Stimulated activated CD4-positive, alpha-beta T cell treated with anti-CD3 and anti-CD28 coated beads, Interleukin-15, amount 100 ng/mL, for 48 hours (primary cell): ENCODE results near the gene ARHGAP22.

Source experiments
- DNase-seq, 2 donors: peaks; one replicate each; pipeline ENCODE4 v3.0.0-alpha.2; 2020; ENCODE audit warnings: low read depth in 2 of 2

Gene ARHGAP22

DNA sequence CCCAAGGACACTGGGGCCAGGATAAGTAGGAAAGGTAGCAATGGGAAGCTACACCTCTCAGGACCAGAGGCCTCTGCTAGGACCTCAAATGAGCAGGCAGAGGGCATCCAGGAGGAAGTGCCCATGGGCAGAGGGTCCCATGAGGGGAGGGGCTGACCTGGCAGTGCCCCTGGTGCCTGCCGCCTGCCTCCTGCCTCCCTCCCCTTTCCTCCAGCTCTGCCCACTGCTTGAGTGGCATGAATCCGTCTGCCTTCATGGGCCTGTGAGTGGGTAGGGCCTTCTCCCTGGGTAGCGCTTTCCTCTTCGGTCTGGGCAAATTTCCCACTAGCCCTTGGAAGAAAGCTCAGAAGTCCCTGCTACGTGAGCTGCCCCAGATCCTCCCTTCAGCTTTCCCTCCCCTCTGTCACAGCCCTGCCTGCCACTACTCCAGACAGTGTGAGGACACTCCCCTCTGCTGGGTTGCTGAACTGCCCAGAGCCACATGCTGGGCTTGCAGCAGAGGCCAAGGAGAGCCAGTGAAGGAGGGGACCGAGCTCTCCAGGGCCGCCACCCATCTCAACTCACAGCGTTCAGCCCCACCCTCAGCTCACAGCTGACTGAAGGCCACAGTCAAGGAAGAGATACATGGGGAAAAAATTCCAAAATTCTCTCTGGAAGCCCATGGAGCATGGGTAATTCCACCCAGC, 141.4 kb downstream of the ARHGAP22 start:
- no peak for DNase-seq

DNA sequence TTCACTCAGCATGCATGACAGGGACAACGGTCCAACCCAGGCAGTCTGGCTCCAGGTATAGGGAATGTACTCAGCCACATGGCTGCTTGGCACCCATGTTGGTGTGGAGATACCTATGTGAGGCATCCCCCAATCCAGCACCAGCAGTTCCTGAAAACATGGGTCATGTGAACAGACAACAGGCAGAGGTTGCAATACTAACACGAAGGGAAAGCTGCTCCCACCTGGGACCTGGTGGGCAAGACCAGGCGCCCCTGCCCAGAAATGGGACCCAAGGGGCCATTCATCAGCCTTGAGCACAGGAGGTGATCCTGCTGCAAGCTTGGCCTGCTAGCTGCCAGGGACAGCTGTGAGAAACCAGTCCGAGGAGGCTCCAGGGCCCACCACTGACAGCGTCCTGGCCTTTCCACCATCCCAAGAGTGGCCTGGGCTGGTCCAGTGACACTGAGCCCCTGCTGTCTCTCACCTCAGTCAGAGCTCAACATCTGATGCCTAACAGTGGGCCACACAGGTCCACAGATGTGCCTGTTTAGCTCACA, 142.3 kb downstream of the ARHGAP22 start:
- no peak for DNase-seq

DNA sequence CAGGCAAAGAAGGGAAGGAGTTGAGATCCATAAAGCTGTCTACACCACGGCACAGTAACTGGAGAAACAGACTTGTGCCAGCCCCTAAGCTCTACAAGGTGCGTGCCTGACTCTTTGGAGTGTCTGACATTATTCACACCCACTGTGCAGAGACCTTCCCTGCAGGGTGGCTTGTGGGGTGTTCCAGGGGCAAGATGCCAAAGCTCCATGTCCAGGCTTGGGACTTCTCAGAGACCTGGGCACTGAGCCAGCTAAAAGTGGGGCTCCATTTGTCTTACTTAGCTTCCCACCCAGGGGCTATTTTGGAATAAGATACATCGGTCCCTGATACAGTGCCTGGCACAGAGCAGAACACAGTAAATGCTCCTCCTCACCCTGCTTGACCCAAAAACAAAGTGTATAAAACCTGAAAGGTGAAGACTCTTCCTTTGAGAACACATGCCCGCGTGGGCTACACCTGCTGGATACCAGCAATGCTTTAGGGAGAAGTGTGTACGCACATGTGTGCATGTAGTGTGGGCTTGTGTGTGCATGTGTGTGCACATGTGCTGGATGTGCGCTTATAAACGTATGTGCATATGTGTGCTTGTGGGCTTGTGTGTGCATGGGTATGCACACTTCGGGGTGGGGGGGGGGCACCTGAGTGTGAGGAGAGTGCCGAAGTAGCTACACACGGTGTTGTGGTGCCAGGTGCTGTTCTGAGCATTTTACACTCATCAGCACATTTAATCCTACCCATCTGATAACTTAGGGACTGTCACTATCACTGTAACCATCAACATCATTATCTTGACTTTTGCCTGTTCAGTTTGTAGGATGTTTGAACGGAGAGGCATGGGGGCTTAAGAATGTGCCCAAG, 143.0 kb downstream of the ARHGAP22 start:
- no peak for DNase-seq

DNA sequence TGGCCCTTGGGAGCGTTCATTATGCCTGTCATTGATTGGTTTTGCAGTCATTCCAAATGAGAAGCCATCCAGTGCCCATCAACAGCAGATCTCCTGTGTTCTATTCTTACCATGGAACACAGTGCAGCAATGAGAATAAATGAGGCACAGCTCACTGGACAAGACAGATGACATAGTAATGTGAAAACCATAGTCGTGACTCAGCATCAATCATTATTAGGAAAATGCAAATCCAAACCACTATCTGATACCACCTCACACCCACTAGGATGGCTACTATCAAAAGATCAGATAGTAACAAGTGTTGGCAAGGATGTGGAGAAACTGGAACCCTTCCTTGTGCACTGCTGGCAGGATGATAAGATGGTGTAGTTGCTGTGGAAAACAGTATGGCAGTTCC, 144.7 kb downstream of the ARHGAP22 start:
- DNase-seq: no peak

DNA sequence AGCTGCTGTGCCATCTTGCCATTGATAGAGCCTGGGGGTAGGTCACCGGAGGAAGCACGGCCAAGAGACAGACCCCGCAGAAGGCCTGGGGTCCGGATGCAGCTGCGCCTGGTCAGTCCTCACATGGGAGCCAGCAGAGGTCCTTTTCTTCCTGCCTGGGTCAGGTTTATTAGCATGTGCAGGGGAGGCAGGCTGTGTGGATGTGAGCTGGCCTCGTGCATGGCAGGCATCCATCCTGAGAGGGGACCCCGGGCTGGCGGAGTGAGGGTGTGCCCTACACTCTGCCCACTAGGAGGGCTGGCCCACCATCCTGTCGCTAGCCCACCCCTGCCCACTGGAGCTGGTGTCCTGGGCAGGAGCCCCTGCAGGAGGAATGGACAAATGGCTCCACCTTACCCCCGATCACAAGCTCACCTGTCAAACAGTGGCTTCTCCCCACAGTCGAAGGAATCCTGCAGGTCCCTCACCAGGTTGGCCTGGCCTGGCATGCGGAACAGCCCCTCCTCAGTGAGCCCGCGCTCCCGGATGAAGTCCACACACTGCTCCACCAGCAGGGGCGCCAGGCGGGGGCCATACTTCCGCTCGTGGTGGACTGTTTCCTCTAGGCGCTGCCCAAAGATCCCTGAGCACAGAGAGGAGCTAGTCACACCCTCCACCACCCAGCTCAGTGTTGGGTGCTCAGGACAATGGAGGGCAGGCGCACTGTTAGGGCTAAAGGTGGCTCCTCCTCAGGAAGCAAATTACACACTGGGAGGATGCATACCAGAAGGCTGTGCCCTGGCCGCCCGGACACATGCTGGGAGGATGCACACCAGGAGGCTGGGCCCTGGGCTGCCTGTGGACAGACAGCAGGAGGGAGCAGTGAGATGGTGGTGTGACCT, 145.4 kb downstream of the ARHGAP22 start:
- DNase-seq: no peak

DNA sequence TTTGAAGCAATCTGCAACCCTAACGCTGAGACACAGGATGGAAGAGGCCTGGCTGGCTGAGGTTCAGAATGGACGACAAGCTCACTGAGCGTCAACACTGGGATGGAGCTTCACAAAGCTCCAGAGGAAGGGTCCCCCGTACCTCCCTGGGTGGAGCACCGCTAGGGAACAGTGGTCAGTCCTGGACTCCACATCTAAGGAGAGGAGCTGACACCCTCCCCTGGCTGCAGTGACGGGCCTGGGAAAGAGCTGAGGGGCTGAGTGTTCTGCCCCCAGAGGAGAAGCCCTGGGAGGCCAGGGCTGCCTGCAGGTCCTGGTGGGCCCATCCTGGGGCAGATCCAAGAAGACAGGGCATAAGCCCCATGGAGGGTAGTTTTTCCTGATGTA, 146.2 kb downstream of the ARHGAP22 start:
- no peak for DNase-seq

DNA sequence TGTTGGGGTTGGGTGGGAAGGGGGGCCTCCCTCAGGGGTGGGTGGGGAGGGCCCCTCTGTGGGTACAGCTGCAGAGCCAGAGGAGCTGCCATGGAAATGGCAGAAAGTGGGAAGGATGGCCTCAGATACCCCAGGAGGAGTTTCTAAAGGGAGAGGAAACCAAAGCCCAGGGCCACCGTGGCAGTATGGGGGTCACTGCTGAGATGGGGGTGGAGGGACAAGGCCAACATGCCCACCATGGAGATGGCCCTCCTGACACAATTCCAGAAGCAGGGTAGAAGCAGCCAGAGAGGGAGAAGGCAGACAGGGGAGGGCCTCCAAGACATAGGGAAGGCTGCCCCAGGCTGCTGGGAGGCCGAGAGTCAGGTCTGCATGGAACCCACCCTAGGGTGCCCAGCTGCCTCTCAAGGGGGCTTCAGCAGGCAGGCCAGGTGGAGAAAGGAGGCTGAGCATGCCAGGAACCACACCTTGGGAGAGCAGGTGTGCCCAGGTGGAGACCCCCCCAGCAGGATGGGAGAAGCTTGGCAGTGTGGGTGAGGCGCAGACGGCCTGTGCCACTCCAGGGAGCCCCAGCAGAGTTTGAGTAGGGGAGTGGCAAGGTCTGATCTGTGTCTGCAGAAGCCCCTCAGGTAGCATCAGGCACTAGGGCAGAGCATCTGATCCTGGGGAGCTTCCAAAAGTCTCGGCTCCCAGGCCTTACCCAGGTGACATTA, 146.8 kb downstream of the ARHGAP22 start:
- no peak for DNase-seq

DNA sequence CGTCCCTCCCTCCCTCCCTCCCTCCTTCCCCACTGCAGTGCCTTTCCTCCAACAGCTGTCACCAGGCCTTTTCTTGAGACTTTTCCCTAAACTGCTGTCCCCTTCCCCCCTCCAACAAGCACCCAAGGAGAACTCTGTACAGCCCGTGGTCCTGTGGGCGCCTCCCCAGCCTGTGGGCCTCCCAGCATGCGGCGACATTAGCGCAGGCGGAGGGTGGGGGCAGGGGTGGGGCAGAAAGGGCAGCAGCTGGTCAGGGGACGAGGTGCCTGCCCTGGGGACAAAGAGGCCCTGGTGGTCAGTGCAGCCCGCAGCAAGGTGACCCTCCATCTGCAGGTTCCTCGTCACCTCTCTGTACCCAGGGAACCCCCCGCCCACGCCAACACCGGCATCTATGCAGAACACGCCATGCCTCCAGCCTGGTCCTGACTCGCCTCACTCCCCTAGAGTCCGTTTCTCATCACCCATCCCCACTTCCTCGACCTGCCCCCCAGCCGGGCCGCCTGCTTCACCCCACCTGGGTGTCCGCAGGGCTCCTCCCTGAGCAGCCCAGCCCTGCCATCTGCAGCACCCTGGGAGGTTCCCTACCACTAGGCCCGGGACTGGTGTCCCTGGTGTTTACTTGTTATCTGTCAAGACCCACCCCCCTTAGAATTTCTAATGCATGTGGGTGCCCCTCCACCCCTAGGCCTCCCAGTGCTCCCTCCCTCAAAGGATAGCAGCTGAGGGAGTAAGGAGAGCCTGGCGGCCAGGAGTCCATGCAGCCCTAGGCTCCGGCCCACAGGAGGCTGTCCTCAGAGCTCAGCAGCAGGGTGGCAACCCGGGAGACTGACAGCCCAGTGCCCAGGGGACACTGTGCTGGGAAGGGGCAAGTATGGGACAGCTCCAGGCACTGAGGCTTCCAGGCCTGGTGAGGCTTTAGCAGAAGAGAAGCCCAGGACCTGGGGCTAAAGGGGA, 147.8 kb downstream of the ARHGAP22 start:
- DNase-seq: no peak

DNA sequence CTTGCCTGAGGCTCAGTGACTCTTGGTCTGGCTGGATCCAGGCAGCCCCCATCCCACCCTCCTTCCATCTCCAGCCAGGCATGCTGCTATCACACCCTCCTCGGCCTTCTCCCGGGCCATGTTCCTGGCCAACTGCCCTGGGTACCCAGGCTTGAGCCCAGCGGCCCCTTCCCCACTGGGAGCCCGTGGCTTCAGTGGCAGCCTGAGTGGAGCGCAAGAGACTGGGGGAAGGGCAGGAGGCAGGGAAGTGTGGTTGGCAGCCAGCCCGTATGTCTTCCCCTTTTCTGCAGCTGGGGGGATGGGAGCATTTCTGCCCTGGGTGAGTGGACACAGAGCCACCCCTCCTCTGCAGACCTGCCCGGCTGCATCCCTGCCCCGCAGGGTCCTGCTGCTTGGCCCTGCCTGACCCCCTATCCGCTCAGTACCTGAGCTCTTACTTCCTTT, 148.5 kb downstream of the ARHGAP22 start:
- no peak for DNase-seq

DNA sequence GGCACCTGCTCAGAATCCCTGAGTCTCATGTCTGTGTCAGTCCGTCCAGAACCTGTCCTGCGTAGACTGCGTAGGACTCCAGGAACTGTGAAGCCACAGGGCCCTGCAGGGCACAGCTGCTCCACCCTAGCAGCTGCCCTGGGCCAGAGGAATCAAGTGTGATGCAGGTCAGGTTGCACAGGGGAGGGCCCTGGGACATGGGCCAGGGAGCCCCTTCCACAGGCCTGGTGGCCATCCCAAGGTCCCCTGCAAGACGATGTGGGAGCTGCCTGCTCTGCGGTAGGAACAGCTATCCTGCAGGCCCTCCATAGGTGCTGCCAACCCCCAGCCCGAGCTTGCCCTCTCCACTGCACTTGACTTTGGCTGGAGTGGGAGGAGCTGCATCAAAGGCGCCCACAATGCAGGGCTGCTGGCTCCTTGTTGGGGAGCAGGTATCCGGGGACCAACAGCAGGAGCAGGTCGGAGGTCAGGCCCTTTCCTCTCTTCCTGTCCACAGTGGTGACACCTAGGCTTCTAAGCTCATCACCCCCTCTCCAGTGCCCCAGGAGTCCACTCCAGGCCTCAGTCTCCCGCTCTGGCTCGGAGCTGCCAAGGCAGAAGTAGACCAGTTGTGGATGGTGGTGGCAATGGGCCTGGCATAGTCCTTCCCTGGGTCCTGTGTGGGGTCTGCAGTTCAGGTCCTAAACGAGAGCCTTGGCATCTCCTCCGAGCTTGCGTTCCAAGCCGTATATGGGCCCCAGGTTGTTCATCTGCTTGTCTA, 149.3 kb downstream of the ARHGAP22 start:
- DNase-seq: no peak

DNA sequence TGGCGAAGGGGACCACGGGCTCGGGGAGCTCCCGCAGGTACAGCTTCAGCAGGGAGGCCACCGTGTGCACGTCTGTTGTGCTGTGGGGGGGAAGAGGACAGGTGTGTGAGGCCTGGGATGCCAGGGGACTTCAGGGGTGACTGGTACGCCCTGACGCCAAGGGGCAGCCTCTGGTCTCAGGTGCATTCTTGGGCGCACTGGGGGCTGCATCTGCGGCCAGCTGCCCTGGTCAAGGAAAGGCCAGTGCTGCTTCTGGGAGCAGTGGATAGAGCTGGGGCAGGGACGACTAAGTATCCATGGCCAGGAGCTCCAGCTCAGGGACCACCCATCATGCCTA, 149.8 kb downstream of the ARHGAP22 start:
- no peak for DNase-seq

DNA sequence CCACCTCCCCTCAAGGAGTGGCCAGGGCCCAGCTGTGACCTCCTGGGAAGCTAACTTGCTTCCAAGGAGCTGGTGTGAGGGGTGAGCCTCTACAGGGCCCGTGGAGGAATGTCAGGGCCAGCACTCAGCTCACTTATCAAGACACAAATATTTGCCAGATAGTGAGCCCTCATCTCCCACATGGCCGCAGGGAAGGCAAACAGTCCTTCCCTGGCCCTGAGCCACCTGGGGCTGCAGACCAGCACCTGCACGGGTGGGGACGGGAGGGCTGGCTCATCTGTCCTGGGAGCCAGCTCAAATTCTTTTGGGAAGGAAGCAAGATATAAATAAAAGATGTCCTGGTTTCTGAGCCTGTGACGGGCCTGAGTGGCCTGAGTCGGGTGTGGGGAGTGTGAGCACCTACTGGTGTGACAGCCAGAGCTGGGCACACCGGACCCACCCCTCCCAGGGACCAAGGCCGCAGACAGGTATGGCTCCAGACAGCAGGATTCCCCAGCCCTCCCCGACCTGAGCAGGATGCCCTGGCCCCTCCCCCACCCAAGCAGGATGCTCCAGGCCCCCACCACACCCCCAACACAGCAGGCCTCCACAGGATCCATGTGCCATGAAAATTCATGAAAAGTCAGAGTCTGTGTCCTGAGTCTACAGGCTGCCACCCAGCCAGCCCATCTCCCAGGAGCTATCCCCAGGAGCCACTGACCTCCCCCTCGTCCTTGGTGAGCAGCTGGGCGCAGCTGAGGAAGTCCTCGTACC, 150.4 kb downstream of the ARHGAP22 start:
- no peak for DNase-seq

DNA sequence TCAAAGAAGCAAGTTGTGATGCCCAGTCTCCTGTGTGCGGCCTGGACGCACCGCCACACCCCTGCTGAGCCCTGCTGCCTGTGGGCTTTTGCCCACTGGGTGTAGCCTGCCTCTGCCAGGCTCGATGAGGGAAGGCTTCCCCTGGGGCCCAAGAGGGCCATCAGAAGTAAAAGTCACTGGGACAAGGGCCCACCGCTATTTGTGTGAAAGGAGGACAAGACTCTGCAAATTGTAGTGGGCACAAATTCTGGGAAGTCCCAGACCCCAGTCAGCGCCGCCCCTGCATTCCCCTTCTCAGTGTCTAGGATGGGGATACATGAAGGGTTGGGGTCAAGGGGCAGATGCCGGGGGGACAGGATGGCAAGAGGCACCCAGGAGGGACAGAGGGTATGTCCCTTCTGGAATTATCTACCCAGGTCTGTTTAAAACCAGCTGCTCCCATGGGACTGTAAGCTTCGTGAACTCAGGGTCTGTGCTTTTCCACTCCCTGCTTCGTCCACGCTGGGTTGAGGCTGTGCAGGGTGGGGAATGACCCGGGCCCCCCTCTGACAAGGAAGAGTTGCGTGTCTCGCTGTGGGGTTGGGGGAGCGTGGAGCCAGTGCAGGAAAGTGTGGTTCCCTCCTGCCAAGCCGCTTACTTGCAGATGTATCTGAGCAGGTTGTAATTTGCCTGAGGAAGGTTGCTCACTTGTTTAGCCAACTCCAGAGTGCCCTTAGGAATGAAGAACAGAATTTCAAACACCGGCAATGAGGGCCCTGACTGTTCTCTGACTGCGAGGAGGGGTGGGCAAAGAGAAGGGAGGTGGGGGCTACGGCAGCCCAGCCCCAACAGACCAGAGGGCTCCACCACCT, 151.2 kb downstream of the ARHGAP22 start:
- DNase-seq: no peak

DNA sequence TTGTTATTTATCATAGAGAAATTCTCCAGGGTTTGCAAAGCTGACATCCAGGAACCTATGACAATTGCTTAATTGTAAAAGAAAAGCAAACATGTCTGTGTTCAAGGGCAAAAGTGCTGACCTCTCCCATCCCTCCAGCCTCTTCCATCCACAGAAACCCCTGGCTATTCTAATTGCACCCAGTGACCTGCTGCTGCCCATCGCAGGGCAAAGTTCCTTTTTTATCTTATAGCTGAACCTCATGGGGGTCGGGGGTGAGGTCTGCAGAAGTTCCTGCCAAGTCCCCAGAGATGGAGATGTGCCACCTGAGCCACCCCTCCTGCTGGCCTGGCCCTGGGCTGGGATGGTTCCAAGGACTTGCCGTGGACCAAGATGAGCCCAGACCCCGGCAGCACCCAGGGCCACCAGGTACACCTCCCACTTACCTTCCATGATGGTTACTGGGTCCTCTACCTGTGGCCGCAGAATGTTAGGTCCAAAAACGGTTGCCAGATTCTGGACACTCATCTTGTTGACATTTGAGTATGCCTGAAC, 151.9 kb downstream of the ARHGAP22 start:
- no peak for DNase-seq

DNA sequence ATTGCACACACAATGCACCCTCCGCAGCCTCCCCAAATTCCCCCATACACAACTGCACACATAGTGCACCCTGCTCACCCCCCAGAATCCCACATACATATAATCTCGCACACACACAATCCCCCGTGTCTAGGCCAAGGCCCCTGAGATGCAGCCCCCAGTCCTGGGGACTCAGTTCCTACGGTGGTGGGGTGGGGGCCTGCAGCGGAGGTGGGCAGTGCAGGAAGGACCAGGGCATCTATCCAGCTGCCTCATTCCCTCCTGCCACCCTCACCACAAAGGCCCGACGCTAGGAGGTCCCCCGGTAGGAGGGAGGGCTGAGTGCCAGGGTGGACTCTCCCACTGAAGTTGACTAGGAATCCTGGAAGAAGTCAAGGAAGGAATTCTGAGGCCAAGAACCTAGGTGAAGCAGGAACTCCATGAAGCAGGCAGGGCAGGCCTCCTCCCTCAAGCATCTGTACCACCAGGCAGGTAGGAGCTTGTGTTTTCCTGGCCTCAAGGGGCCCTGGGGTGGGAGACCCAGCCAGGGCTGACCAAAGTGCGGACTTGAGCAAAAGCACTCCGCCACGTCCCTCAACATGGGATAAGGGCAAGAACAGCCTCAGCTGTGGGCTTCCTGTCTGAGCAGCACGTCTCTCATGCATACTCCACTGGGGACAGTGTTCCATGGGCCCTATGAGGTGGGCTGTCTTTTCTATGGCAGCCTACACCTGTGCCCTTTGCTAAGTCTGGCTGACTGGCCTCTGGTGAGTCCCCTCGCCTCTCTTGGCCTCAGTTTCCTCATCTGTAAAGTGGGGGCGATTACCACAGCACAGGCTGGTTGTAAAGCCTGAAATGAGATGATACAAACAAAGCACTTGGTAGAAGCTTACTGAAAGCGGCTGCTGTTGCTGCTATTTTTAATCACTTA, 152.6 kb downstream of the ARHGAP22 start:
- no peak for DNase-seq

DNA sequence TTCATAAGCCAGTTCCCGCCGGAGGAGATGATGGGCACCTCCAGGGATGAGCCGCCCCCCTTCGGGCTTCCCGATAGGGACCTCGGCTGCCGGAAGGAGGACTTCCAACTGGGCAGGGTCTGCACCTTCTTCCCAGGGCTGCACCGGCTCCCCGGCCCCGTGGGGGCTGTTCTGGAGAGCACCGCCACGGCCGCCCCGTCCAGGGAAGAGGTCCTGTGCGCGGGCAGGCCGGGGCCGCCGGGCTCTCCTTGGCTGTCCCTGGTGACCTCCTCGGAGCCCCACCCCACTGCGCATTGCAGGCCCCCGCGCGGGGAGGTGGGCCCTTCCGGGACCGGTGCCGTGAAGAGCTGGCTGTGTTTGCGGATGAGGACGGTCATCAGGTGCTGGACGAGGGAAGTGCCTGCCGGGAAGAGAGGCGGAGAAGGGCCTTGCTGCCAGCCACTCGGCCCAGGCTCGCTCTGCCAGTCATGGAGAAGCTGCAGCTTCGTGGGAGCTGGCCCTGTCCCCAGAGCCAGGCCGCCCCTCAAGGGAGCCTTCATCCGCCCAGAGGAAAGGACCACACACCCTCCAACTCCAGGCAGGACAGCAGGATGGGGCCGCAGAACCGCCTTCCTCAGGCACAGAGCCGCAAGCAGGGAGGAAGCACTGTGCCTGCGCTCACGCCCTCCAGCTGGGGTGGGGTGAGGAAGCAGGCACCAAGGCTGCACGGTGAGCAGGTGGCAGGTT, 154.0 kb downstream of the ARHGAP22 start:
- DNase-seq: no peak
